ENCODE results near the gene ASB5.

DNA sequence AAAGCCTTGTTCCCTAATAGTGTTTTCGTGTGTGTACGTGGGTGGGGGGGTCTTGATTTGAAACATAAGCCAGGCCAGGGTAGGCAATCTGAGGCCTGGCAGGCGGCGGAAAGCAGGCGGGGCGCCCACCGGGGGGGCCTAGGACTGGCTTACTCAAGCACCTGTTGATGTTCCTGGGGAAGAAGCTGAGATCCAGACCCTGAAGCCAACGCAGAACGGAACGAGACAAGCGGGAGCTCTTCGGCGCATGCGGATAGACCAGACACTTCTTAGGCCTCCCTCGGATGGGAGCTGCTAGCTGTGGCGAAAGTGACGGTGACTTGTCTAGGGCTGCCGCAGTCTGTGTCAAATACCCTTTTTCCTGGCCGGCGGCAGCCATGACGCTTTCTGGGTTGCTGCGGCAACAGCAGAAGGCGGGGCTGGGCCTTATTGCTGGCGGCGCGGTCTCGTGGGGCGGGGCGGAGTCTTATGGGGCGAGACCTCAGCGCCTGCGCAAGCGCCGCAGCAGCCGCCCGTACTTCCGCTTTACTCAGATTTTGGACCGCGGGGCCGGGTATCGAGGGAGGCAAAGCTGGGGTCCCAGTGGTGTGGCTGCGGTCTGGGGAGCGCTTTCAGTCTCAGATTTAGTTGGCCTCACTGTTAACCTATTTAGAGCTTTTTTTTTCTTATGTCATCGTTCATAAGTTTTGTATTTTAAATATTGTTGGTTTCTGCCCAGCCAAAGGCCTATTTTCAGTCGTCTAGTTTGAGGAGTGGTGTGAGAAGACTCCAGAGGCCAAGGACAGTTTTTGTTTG, 73.6 kb downstream of the ASB5 start, which contains the start of gene SPATA4:
- TF ChIP-seq, protein P1, sequence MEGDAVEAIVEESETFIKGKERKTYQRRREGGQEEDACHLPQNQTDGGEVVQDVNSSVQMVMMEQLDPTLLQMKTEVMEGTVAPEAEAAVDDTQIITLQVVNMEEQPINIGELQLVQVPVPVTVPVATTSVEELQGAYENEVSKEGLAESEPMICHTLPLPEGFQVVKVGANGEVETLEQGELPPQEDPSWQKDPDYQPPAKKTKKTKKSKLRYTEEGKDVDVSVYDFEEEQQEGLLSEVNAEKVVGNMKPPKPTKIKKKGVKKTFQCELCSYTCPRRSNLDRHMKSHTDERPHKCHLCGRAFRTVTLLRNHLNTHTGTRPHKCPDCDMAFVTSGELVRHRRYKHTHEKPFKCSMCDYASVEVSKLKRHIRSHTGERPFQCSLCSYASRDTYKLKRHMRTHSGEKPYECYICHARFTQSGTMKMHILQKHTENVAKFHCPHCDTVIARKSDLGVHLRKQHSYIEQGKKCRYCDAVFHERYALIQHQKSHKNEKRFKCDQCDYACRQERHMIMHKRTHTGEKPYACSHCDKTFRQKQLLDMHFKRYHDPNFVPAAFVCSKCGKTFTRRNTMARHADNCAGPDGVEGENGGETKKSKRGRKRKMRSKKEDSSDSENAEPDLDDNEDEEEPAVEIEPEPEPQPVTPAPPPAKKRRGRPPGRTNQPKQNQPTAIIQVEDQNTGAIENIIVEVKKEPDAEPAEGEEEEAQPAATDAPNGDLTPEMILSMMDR (conservative IDR thresholded peaks at IDR 0.05), result no peak
- TF ChIP-seq ZFX (IDR thresholded peaks at IDR 0.05), result peak; percentile 32; the same call in 1 of the 2 replicates

Data from C4-2B (cell line).